Astrocyte (in vitro differentiated cells and primary cell): ENCODE data around the gene PRSS16. TPM values are rescaled to one million over a fixed set of nuclear protein-coding genes. Genes with fewer than 3 reads are reported as not detected.

Experiments
- DNase-seq: peaks from one replicate; pipeline ENCODE4 v3.0.0-alpha.2; 2010; ENCODE audit warnings: low read depth
- FAIRE-seq: peaks from 2 replicates; lab custom pipeline; 2011; peaks lifted over from hg19 to GRCh38; lab: Jason Lieb, UNC
- H2AFZ ChIP-seq: 2 replicates; pipeline ENCODE4 v1.6.0; 2012; ENCODE audit warnings: low read depth, low read length, inconsistent platforms
- H3K27ac ChIP-seq: 2 replicates; pipeline ENCODE4 v1.5.1; 2011; ENCODE audit warnings: low read depth, low read length, inconsistent platforms
- H3K27me3 ChIP-seq: 2 replicates; pipeline ENCODE4 v1.6.0; 2011; ENCODE audit warnings: low read length, inconsistent platforms; ENCODE audit not compliant: insufficient read depth
- H3K36me3 ChIP-seq: 2 replicates; pipeline ENCODE4 v1.5.1; 2011; ENCODE audit warnings: low read length, inconsistent platforms; ENCODE audit not compliant: insufficient read depth
- H3K4me1 ChIP-seq: 2 replicates; pipeline ENCODE4 v1.5.1; 2011; ENCODE audit warnings: low read length, inconsistent platforms; ENCODE audit not compliant: insufficient read depth
- H3K4me2 ChIP-seq: 2 replicates; pipeline ENCODE4 v1.6.0; 2012; ENCODE audit warnings: low read length, inconsistent platforms
- H3K4me3 ChIP-seq: 2 replicates; pipeline ENCODE4 v1.5.1; 2011; ENCODE audit warnings: low read depth, mild to moderate bottlenecking, low read length, inconsistent platforms; ENCODE audit not compliant: insufficient read depth
- H3K79me2 ChIP-seq: 2 replicates; pipeline ENCODE4 v1.6.0; 2012; ENCODE audit warnings: mild to moderate bottlenecking, low read length, inconsistent platforms; ENCODE audit not compliant: insufficient read depth
- H3K9ac ChIP-seq: 2 replicates; pipeline ENCODE4 v1.6.0; 2012; ENCODE audit warnings: mild to moderate bottlenecking, low read length, inconsistent platforms
- H3K9me3 ChIP-seq: 2 replicates; pipeline ENCODE4 v1.5.1; 2012; ENCODE audit warnings: low read depth, mild to moderate bottlenecking, low read length, inconsistent platforms; ENCODE audit not compliant: insufficient read depth
- H4K20me1 ChIP-seq: 2 replicates; pipeline ENCODE4 v1.6.0; 2012; ENCODE audit warnings: low read length, inconsistent platforms; ENCODE audit not compliant: insufficient read depth
- H3K27ac Mint-ChIP-seq: one replicate; pipeline ENCODE4 v1.8.0; 2021; ENCODE audit warnings: mild to moderate bottlenecking, mixed read lengths; ENCODE audit not compliant: unreplicated experiment
- H3K27me3 Mint-ChIP-seq: one replicate; pipeline ENCODE4 v1.8.0; 2021; ENCODE audit warnings: low read depth, mixed read lengths; ENCODE audit not compliant: unreplicated experiment
- H3K36me3 Mint-ChIP-seq: one replicate; pipeline ENCODE4 v1.8.0; 2021; ENCODE audit warnings: low read depth, mixed read lengths; ENCODE audit not compliant: unreplicated experiment
- H3K4me1 Mint-ChIP-seq: one replicate; pipeline ENCODE4 v1.8.0; 2021; ENCODE audit warnings: low read depth, mixed read lengths; ENCODE audit not compliant: unreplicated experiment
- H3K4me3 Mint-ChIP-seq: one replicate; pipeline ENCODE4 v1.8.0; 2021; ENCODE audit warnings: mild to moderate bottlenecking, moderate library complexity, mixed read lengths; ENCODE audit not compliant: unreplicated experiment
- H3K9me3 Mint-ChIP-seq: one replicate; pipeline ENCODE4 v1.8.0; 2021; ENCODE audit warnings: mild to moderate bottlenecking, mixed read lengths; ENCODE audit not compliant: unreplicated experiment
- CTCF ChIP-seq: IDR thresholded peaks from 2 replicates; pipeline ENCODE4 v1.5.1; 2011; ENCODE audit warnings: low read depth, mild to moderate bottlenecking, inconsistent platforms, low read length, moderate library complexity; ENCODE audit not compliant: insufficient read depth
- EZH2 ChIP-seq: IDR thresholded peaks from 2 replicates; pipeline ENCODE4 v1.6.1; 2012; ENCODE audit warnings: mild to moderate bottlenecking, low read length, inconsistent platforms; ENCODE audit not compliant: insufficient read depth
- total RNA-seq: library from RNA; stranded (reverse); gene quantifications from 2 replicates; pipeline ENCODE4 v1.2.1, GENCODE V29; 2021

PRSS16 gene
- total RNA-seq, 1 donor from 2014 or later: 2.3 TPM

DNA sequence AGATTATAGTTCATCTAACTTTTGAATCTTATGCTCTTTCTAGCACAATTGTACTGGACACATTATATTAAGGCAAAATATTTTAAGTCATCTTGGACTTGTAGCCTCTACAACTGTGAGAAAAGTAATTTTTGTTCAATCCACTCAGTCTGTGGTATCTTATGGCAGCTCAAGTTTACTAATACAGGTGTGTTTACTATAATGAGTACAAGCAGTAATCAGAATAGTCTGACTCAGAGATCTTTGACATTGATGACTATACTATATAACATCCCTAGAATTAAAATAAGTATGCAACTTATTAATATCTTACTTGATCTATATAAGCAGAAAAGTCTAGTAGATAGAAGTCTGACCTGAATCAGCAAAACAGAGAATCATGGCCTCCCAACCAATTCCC lies 40.7 kb upstream of the PRSS16 start:
- no peak overlapping the region for H3K27ac ChIP-seq
- TF ChIP-seq EZH2 (no peak), CTCF (no peak)
- H3K79me2 ChIP-seq: no peaks in the 10 kb centered on the region
- no peak for FAIRE-seq
- no peak overlapping the region for H3K9ac ChIP-seq
- H3K27me3 Mint-ChIP-seq: peaks cover 6% of the 10 kb centered on the region
- H3K27me3 ChIP-seq: peaks cover 9% of the 10 kb centered on the region
- H3K36me3 Mint-ChIP-seq: no peaks in the 10 kb centered on the region
- H4K20me1 ChIP-seq: no peaks in the 10 kb centered on the region
- H3K4me2 ChIP-seq: no peak overlapping the region
- H3K27ac Mint-ChIP-seq: no peak overlapping the region
- no peak overlapping the region for H3K4me3 Mint-ChIP-seq
- H2AFZ ChIP-seq: no peak overlapping the region
- no peak overlapping the region for H3K4me3 ChIP-seq
- H3K9me3 ChIP-seq: no peaks in the 10 kb centered on the region
- no peaks in the 10 kb centered on the region for H3K36me3 ChIP-seq
- no peaks in the 10 kb centered on the region for H3K4me1 Mint-ChIP-seq
- no peak for DNase-seq
- no peaks in the 10 kb centered on the region for H3K9me3 Mint-ChIP-seq
- H3K4me1 ChIP-seq: no peaks in the 10 kb centered on the region

- Mint-ChIP-seq H3K9me3 (no peaks in the 10 kb centered on the region), H3K4me1 (no peaks in the 10 kb centered on the region), H3K27me3 (peaks cover 6% of the 10 kb centered on the region), H3K27ac (no peak overlapping the region), H3K36me3 (no peaks in the 10 kb centered on the region), H3K4me3 (no peak overlapping the region)
- H3K79me2 ChIP-seq: no peaks in the 10 kb centered on the region
- no peaks in the 10 kb centered on the region for H4K20me1 ChIP-seq
- H3K4me3 ChIP-seq: no peak overlapping the region
- H3K4me2 ChIP-seq: no peak overlapping the region
- no peak overlapping the region for H3K9ac ChIP-seq
- no peaks in the 10 kb centered on the region for H3K9me3 ChIP-seq
- H3K4me1 ChIP-seq: no peaks in the 10 kb centered on the region
- no peak for FAIRE-seq
- no peak overlapping the region for H3K27ac ChIP-seq
- peaks cover 9% of the 10 kb centered on the region for H3K27me3 ChIP-seq
- TF ChIP-seq CTCF (no peak), EZH2 (no peak)
- DNase-seq: no peak
- H2AFZ ChIP-seq: no peak overlapping the region
- H3K36me3 ChIP-seq: no peaks in the 10 kb centered on the region
Measured at GRCh38 chr6:27208042-27208441, 39.5 kb upstream of the PRSS16 start.

- DNase-seq (no peak), FAIRE-seq (no peak)
- Histone ChIP-seq H3K4me3 (no peak overlapping the region), H2AFZ (no peak overlapping the region), H3K4me1 (no peaks in the 10 kb centered on the region), H3K36me3 (no peaks in the 10 kb centered on the region), H3K27ac (no peak overlapping the region), H3K9me3 (no peaks in the 10 kb centered on the region), H4K20me1 (no peaks in the 10 kb centered on the region), H3K79me2 (no peaks in the 10 kb centered on the region), H3K4me2 (no peak overlapping the region), H3K9ac (no peak overlapping the region), H3K27me3 (peaks cover 9% of the 10 kb centered on the region)
- H3K36me3 Mint-ChIP-seq: no peaks in the 10 kb centered on the region
- no peak overlapping the region for H3K27ac Mint-ChIP-seq
- H3K4me1 Mint-ChIP-seq: no peaks in the 10 kb centered on the region
- H3K4me3 Mint-ChIP-seq: no peak overlapping the region
- peaks cover 6% of the 10 kb centered on the region for H3K27me3 Mint-ChIP-seq
- TF ChIP-seq CTCF (no peak), EZH2 (no peak)
- no peaks in the 10 kb centered on the region for H3K9me3 Mint-ChIP-seq
Measured at GRCh38 chr6:27209196-27209595, 38.3 kb upstream of the PRSS16 start.
